Fibroblast of skin of left quadriceps (primary cell): ENCODE data around the gene SPATA46.

ENCODE experiments used
- DNase-seq, 2 experiments: peaks; one replicate each; pipeline ENCODE4 v3.0.0-alpha.2; 2013; ENCODE audit warnings: low read depth in 2 of 2

Gene SPATA46

GRCh38 chr1:162391790-162392563, 15.3 kb upstream of the SPATA46 start:
- DNase-seq = peak; percentile 2 to 16

- DNase-seq = no peak
These were observed 13.9 kb upstream of the SPATA46 start for GRCh38 chr1:162390396-162391185.

GRCh38 chr1:162389971-162390370, 13.3 kb upstream of the SPATA46 start:
- no peak for DNase-seq

- DNase-seq = no peak
These were observed 12.6 kb upstream of the SPATA46 start for GRCh38 chr1:162389021-162389818.

- no peak for DNase-seq
These were observed 12.0 kb upstream of the SPATA46 start for GRCh38 chr1:162388615-162389014.

GRCh38 chr1:162388083-162388594, 11.5 kb upstream of the SPATA46 start:
- no peak for DNase-seq

- DNase-seq = no peak
These were observed 10.8 kb upstream of the SPATA46 start for GRCh38 chr1:162387226-162388082.

GRCh38 chr1:162386292-162387225, 9.9 kb upstream of the SPATA46 start:
- DNase-seq = no peak

GRCh38 chr1:162385702-162386101, 9.0 kb upstream of the SPATA46 start:
- DNase-seq = no peak

- DNase-seq = no peak
These were observed 8.6 kb upstream of the SPATA46 start for GRCh38 chr1:162385280-162385623.

- DNase-seq = no peak
These were observed 8.1 kb upstream of the SPATA46 start for GRCh38 chr1:162384601-162385279.

- DNase-seq = no peak
These were observed 7.5 kb upstream of the SPATA46 start for GRCh38 chr1:162384116-162384515.

GRCh38 chr1:162383516-162383915, 6.9 kb upstream of the SPATA46 start:
- DNase-seq = no peak

- DNase-seq = no peak
These were observed 6.4 kb upstream of the SPATA46 start for GRCh38 chr1:162383091-162383490.

GRCh38 chr1:162381941-162382750, 5.5 kb upstream of the SPATA46 start:
- DNase-seq = no peak

GRCh38 chr1:162381383-162381782, 4.7 kb upstream of the SPATA46 start, which contains the start of gene C1orf226:
Gene C1orf226 (plus strand): TSS chr1:162381728. CDS start chr1:162381902, 174 bp downstream.
- no peak for DNase-seq

- no peak for DNase-seq
These were observed 3.6 kb upstream of the SPATA46 start for GRCh38 chr1:162380061-162380846.

GRCh38 chr1:162375463-162375862, 1.2 kb downstream of the SPATA46 start:
- no peak for DNase-seq
